Breast epithelium (tissue), 3 donors: ENCODE results near the gene ITGB7.

ENCODE experiments used
- POLR2A ChIP-seq: fragments of 450-650 bp; IDR thresholded peaks from one replicate; pipeline ENCODE4 v1.6.1; 2016; ENCODE audit warnings: antibody characterized with exemption, mild to moderate bottlenecking, moderate library complexity
- POLR2AphosphoS5 ChIP-seq, 3 donors: sonication (generic); formaldehyde crosslinking; IDR thresholded peaks; one replicate each; pipeline ENCODE4 v1.6.1; 2017; ENCODE audit warnings: antibody characterized with exemption in 3 of 3
- TF ChIP-seq, protein P1 (sequence below), 3 donors: fragments of 450-650 bp; IDR thresholded peaks; one replicate each; pipeline ENCODE4 v1.5.1; 2016 to 2017; ENCODE audit warnings: antibody characterized with exemption in 3 of 3, mild to moderate bottlenecking in 3 of 3, moderate library complexity in 3 of 3

DNA sequence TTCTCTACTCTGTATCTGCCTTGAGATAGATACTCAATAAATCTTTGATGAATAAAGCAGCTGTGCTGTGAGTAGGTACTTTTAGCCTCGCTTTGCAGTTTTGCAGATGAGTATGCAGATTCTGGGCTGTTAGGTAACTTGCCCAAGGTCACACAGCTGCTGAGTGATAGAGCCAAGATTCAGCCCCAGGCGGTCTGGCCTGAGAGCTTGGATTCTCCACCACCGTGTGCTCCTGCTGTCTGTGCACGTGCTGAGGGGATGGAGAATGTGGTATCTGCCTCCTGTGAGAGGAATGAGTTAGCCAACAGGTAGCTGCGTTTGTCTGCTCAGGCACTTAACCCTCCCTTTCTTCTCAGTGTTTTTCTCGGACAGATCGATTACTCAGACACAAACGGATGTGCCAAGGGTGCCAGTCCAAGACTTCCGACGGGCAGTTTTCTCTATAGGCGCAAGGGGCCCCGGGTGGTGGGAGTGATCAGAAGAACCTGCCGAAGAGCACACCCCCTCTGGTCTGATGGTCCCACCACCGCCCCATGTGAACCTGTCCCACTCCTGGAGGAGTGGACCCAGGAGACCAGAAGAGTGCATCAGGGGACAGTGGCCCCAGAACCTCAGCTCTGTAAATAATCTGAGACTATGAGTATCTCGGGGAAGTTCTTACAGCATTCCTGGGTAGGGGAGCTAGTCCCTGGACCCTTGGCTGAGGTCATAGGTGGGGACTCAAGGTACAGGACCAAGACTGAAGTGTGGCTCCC, 19.7 kb downstream of the ITGB7 start:
- TF ChIP-seq, protein P1, sequence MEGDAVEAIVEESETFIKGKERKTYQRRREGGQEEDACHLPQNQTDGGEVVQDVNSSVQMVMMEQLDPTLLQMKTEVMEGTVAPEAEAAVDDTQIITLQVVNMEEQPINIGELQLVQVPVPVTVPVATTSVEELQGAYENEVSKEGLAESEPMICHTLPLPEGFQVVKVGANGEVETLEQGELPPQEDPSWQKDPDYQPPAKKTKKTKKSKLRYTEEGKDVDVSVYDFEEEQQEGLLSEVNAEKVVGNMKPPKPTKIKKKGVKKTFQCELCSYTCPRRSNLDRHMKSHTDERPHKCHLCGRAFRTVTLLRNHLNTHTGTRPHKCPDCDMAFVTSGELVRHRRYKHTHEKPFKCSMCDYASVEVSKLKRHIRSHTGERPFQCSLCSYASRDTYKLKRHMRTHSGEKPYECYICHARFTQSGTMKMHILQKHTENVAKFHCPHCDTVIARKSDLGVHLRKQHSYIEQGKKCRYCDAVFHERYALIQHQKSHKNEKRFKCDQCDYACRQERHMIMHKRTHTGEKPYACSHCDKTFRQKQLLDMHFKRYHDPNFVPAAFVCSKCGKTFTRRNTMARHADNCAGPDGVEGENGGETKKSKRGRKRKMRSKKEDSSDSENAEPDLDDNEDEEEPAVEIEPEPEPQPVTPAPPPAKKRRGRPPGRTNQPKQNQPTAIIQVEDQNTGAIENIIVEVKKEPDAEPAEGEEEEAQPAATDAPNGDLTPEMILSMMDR (IDR thresholded peaks at IDR 0.05), result no peak
- TF ChIP-seq POLR2A (no peak), POLR2AphosphoS5 (IDR thresholded peaks at IDR 0.05) (no peak)
